AG08396 (cell line): Measurements from ENCODE around the gene CRYZ.

Source experiments
- DNase-seq: peaks from one replicate; pipeline ENCODE4 v3.0.0; 2012; ENCODE audit warnings: low spot score, mixed read lengths

CRYZ gene

GRCh38 chr1:74729741-74730478 lies 2.9 kb downstream of the CRYZ start:
- peak; percentile 29 for DNase-seq

- DNase-seq: no peak
Measured at GRCh38 chr1:74728736-74729135, 4.1 kb downstream of the CRYZ start.

GRCh38 chr1:74726063-74726462 lies 6.8 kb downstream of the CRYZ start:
- DNase-seq: no peak

GRCh38 chr1:74717626-74718025 lies 15.2 kb downstream of the CRYZ start:
- DNase-seq: no peak

- DNase-seq: no peak
Measured at GRCh38 chr1:74716822-74717221, 16.0 kb downstream of the CRYZ start.

- no peak for DNase-seq
Measured at GRCh38 chr1:74715806-74716205, 17.0 kb downstream of the CRYZ start.

- no peak for DNase-seq
Measured at GRCh38 chr1:74715236-74715502, 17.7 kb downstream of the CRYZ start.

GRCh38 chr1:74714429-74715235 lies 18.2 kb downstream of the CRYZ start:
- no peak for DNase-seq

GRCh38 chr1:74713849-74714248 lies 19.0 kb downstream of the CRYZ start:
- DNase-seq: no peak

- peak; percentile 9 for DNase-seq
Measured at GRCh38 chr1:74712881-74713280, 20.0 kb downstream of the CRYZ start.

GRCh38 chr1:74703386-74704182 lies 29.3 kb downstream of the CRYZ start:
- DNase-seq: no peak

GRCh38 chr1:74699331-74699730 lies 33.5 kb downstream of the CRYZ start:
- no peak for DNase-seq

GRCh38 chr1:74697832-74698231 lies 35.0 kb downstream of the CRYZ start:
- no peak for DNase-seq

- DNase-seq: no peak
Measured at GRCh38 chr1:74693473-74693872, 39.4 kb downstream of the CRYZ start.

- DNase-seq: no peak
Measured at GRCh38 chr1:74690909-74691308, 41.9 kb downstream of the CRYZ start.

- DNase-seq: no peak
Measured at GRCh38 chr1:74690364-74690696, 42.5 kb downstream of the CRYZ start.

- DNase-seq: peak; percentile 35
Measured at GRCh38 chr1:74689621-74690363, 43.1 kb downstream of the CRYZ start.

GRCh38 chr1:74686928-74687327 lies 45.9 kb downstream of the CRYZ start:
- no peak for DNase-seq

- no peak for DNase-seq
Measured at GRCh38 chr1:74684301-74684700, 48.5 kb downstream of the CRYZ start.

- no peak for DNase-seq
Measured at GRCh38 chr1:74683656-74684055, 49.2 kb downstream of the CRYZ start.

- no peak for DNase-seq
Measured at GRCh38 chr1:74681851-74682250, 51.0 kb downstream of the CRYZ start.

- no peak for DNase-seq
Measured at GRCh38 chr1:74681449-74681848, 51.4 kb downstream of the CRYZ start.
